Stimulated activated CD4-positive, alpha-beta T cell treated with anti-CD3 and anti-CD28 coated beads, TNF-alpha, amount 100 ng/mL, for 24 hours (primary cell): Measurements from ENCODE around the gene ALMS1.
A peak's percentile ranks its signal among the peaks of the same experiment; 100 is the strongest.
"Not testable (repeated sequence)": the region's sequence is repeated elsewhere in the genome, so short reads cannot be mapped to it uniquely, and the experiment has no call there.

ENCODE experiments used
- DNase-seq, 3 experiments: peaks; one replicate each; pipeline ENCODE4 v3.0.0-alpha.2; 2020; ENCODE audit warnings: low read depth in 3 of 3

ALMS1 gene, protein sequence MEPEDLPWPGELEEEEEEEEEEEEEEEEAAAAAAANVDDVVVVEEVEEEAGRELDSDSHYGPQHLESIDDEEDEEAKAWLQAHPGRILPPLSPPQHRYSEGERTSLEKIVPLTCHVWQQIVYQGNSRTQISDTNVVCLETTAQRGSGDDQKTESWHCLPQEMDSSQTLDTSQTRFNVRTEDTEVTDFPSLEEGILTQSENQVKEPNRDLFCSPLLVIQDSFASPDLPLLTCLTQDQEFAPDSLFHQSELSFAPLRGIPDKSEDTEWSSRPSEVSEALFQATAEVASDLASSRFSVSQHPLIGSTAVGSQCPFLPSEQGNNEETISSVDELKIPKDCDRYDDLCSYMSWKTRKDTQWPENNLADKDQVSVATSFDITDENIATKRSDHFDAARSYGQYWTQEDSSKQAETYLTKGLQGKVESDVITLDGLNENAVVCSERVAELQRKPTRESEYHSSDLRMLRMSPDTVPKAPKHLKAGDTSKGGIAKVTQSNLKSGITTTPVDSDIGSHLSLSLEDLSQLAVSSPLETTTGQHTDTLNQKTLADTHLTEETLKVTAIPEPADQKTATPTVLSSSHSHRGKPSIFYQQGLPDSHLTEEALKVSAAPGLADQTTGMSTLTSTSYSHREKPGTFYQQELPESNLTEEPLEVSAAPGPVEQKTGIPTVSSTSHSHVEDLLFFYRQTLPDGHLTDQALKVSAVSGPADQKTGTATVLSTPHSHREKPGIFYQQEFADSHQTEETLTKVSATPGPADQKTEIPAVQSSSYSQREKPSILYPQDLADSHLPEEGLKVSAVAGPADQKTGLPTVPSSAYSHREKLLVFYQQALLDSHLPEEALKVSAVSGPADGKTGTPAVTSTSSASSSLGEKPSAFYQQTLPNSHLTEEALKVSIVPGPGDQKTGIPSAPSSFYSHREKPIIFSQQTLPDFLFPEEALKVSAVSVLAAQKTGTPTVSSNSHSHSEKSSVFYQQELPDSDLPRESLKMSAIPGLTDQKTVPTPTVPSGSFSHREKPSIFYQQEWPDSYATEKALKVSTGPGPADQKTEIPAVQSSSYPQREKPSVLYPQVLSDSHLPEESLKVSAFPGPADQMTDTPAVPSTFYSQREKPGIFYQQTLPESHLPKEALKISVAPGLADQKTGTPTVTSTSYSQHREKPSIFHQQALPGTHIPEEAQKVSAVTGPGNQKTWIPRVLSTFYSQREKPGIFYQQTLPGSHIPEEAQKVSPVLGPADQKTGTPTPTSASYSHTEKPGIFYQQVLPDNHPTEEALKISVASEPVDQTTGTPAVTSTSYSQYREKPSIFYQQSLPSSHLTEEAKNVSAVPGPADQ (N-terminal part only)

DNA sequence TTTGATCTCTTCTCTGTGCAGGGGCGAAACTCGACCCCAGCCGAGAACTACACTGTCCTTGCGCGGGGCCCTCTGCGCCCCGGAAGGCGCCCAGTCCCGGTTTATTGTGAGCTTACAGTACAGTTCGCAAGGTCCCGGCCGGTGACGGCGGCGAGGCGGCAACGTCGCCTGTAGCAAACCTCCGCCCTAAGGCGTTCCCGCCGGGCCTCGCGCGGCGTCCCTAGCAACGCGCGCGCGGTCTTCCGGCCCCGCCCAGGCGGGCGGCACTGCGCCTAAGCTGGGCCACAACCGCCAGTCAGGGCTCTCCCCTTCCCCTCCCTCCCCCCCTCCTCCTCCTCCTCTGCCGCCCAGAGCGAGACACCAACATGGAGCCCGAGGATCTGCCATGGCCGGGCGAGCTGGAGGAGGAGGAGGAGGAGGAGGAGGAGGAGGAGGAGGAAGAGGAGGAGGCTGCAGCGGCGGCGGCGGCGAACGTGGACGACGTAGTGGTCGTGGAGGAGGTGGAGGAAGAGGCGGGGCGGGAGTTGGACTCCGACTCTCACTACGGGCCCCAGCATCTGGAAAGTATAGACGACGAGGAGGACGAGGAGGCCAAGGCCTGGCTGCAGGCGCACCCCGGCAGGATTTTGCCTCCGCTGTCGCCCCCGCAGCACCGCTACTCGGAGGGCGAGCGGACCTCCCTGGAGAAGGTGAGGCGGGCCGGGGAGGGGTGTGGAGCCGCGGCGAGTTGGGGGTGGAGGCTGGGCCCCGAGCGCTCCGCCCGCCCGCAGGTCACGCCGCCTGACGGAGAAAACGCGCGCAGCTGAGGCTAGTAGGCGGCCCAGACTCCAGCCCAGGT, at the start of gene ALMS1:
Gene ALMS1, plus strand, starts transcription at position 333 of the 838 bp plus-strand sequence. Its CDS starts 33 bp downstream, at position 366.
- peak; percentile 73 to 85 (median 75) for DNase-seq

DNA sequence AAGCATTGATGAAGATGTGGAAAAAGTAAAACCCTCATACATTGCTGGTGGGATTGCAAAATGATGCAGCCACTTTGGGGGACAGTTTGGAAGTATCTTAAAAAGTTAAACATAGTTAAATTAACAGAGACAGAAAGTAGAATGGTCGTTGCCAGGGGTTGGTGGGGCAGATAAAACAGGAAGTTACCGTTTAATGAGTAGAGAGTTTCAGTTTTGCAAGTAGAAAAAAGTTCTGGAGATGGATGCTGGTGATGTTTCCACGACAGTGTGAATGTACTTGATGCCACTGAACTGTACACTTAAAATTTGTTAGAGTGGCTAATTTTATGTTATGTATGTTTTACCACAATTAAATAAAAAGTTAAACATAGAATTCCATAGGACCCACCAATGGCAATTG, 47.8 kb upstream of the ALMS1 start:
- no peak for DNase-seq

DNA sequence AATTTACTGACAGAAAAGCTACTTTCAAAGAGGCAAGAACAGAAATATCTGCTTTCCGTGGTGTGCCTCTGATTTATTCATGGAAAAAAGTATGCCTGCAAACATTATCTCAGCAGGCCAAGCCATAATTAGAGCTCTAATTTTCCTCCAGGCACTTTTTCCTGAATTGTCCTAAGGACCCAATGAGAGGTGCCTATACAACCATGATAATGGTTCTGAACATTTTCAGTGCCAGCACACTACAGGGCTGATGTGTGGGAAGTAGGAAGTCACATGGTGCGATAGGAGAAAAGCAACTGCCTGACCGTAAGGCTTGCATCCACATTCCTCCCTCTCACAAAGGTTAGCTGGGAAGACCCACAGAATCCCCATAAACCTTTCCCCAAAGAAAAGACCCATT, 46.4 kb upstream of the ALMS1 start:
- no peak for DNase-seq

- no peak for DNase-seq
Observed at GRCh38 chr2:73341039-73341438, 44.6 kb upstream of the ALMS1 start.

- no peak for DNase-seq
Observed at GRCh38 chr2:73343992-73344391, 41.6 kb upstream of the ALMS1 start.

GRCh38 chr2:73344747-73345146, 40.9 kb upstream of the ALMS1 start:
- not testable (repeated sequence) for DNase-seq

DNA sequence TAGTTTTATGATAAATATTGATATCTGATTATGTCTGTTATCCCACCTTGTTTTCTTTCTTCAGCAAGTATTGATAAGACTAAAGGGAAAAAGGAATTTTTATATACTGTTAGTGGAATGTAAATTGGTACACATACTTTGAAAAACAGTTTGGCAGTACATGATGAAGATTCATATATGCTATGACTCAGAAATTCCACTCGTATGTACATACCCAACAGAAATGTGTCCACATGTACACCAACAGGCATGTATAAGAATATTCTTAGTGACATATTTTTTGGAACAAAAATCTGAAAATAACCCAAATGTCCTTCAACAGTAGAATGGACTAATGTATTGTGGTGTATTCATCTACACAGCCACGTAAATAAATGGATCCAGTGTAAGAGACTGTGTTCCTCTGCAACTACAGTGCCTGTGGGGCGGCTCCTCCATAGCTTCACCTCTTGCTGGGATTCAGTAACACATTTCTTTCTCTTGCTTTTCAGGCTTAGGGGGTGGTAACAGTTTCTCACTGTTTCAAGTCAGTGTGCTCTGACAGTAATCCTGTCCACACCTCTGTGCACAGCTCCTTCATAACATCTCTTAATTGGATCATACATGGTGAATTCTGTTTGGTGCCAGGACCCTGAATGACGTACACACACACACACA, 35.5 kb upstream of the ALMS1 start:
- no peak for DNase-seq

DNA sequence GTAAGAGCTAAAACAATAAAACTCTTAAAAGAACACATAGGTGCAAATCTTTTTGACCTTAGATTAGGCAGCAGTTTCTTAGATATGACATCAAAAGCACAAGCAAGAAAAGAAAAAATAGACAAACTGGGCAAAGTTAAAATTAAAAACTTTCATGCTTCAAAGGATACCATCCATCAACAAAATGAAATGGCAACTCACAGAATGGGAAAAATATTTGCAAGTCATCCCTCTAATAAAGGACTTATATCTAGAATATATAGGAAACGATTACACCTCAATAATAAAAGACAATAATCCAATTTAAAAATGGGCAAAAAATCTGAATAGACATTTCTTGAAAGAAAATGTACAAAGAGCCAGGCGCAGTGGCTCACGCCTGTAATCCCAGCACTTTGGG, 29.5 kb upstream of the ALMS1 start:
- DNase-seq = no peak

DNA sequence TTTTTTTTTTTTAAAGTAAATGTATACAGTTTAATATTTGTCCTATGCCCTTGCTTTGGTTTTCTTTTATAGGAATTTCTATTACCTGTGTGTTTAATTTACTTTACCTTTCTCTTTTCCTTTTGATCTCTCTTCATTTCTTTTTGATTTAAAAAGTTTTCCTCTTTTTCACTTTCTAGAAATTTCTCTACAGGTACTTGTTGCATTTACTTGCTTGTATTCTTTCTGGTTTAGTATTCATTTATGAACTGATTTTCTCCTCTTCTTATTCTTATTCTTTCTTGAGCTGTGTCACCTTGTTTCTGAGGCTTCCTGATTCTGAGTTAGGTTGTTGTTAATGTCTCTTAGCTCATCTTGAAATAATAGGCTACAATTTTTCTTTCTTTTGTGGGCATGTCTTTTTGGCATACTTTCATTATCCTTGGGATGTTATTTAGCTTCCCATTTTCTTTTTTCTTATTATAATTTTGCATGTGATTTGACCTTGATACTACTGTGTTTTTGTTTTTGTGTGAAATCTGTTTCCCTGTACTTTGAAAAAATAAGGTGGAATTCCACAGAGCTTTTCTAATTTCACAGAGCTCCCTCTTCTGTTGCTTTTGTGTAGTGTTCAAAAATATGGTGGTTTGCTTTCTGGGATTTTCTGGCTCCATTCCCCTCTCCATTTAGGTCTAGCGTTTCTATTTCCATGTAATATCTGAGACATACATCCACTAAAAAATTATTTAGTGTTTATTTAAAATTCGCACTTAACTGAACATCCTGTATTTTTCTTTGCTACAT, 25.5 kb upstream of the ALMS1 start:
- no peak for DNase-seq

GRCh38 chr2:73366060-73366459, 19.6 kb upstream of the ALMS1 start:
- no peak for DNase-seq

GRCh38 chr2:73368781-73369180, 16.9 kb upstream of the ALMS1 start:
- no peak for DNase-seq

DNA sequence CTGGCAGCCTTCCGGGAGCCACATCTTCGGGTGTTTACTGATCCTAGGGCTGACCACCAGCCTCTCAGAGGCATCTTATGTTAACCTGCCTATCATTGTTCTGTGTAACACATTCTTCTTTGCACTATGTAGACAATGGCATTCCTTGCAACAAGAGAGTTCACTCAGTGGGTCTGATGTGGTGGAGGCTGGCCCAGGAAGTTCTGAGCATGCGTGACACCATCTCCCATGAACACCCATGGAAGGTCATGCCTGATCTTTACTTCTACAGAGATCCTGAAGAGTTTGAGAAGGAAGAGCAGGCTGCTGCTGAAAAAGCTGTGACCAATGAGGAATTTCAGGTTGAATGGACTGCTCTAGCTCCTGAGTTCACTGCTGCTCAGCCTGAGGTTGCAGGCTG, 15.3 kb upstream of the ALMS1 start:
- DNase-seq = no peak

DNA sequence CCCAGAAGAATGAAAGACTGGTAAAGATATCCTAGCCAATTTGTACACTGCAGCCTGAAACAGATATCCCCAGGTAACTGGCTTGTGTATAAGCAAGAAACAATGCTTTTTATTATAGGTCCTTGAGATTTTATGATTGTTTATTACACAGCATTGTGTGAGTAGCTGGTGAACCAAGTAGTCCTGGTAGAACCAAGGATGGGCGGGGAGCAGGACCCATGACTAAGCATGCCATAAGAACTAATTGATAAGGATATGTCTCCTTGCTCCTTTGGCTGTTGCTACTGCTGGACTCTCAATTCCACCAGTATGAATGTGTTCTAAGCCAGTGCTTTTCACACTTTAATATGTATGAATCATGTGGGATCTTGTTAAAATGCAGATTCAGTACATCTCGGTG, 12.3 kb upstream of the ALMS1 start:
- DNase-seq = no peak

GRCh38 chr2:73374269-73374668, 11.4 kb upstream of the ALMS1 start:
- DNase-seq = no peak

- no peak for DNase-seq
Observed at GRCh38 chr2:73376681-73377080, 9.0 kb upstream of the ALMS1 start.

DNA sequence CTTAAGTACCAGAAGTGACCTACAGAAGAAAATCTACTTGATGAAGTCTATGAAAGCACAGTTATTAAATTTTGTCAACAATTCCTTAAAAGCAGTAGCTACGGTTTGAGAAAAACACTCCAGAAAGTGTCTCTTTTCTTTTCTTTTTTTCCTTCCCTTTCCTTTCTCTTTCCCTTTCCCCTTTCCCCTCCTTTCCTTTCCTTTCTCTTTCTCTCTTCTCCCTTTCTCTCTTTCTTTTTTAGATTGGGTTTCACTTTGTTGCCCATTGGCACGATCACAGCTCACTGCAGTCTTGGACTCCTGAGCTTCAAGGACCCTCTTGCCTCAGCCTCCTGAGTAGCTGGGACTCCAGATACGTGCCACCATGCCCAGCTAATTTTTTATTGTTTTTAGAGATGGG, 2.6 kb upstream of the ALMS1 start:
- no peak for DNase-seq

DNA sequence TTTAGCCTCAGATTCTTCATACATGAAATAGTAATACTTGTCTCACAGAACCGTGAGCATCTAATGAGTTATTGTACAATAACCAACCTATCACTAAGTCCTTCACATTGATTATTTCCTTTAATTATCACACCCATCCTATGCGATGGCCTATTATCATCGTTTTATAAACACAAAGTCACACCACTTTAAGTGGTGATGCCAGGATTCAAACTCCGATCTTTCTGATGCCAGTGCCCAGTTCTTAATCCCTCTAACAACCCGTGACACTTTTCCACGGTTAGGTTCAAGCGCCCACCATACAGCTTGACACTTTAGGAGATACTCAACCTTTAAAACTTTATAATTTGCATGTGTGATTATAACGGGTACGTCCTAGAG, 523 bp upstream of the ALMS1 start:
- DNase-seq = no peak

GRCh38 chr2:73386342-73386868, 769 bp downstream of the ALMS1 start:
- DNase-seq = no peak

- no peak for DNase-seq
Observed at GRCh38 chr2:73386894-73387636, 1.4 kb downstream of the ALMS1 start.
